ENCODE measurements around the gene SMPDL3A.
A peak's percentile ranks its signal among the peaks of the same experiment; 100 is the strongest.

SMPDL3A gene

DNA sequence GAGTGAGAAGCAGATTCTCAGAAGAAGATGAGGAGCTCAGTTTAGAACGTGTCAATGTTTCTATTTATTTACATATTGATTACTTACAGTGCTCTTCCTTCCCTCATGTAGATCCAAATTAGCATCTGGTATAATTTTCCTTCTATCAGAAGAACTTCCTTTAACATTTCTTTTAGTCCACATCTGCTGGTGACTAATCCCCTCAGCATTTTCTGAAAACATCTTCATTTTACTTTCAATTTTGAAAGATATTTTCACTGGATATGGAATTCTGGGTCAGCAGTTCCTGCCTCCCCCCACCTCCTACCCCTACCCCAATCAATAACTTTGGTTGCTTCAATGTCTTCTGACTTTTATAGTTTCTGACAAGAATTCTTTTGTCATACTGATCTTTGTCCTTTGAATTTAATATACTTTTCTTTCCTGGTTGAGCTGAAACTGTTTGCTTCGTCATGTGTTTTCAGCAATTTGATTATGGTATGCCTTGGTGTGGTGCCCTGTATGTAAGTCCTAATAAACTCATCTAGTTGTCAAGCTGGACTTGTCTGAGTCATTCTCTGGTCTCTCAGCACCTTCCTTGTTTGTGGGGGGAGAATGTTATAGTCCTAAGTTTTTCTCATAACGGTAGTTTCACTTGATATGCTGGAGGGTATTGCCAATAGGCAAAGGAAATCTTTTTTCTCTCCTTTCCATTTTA lies 57.0 kb downstream of the SMPDL3A start:
- H3K36me3 ChIP-seq (ENCODE audit: control insufficient read depth, insufficient read depth, low read length), result no peaks in the 10 kb centered on the region
- no peak for DNase-seq (ENCODE audit: extremely low read depth, insufficient read length)
- TF ChIP-seq, protein P1, sequence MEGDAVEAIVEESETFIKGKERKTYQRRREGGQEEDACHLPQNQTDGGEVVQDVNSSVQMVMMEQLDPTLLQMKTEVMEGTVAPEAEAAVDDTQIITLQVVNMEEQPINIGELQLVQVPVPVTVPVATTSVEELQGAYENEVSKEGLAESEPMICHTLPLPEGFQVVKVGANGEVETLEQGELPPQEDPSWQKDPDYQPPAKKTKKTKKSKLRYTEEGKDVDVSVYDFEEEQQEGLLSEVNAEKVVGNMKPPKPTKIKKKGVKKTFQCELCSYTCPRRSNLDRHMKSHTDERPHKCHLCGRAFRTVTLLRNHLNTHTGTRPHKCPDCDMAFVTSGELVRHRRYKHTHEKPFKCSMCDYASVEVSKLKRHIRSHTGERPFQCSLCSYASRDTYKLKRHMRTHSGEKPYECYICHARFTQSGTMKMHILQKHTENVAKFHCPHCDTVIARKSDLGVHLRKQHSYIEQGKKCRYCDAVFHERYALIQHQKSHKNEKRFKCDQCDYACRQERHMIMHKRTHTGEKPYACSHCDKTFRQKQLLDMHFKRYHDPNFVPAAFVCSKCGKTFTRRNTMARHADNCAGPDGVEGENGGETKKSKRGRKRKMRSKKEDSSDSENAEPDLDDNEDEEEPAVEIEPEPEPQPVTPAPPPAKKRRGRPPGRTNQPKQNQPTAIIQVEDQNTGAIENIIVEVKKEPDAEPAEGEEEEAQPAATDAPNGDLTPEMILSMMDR (IDR thresholded peaks at IDR 0.05; ENCODE audit: insufficient read depth, low read length, poor library complexity, severe bottlenecking), result no peak
- no peaks in the 10 kb centered on the region for H3K27me3 ChIP-seq (replicated peaks; ENCODE audit: control insufficient read depth, insufficient read depth, low read length)
- H3K4me3 ChIP-seq (replicated peaks; ENCODE audit: low read depth, low read length), result no peak overlapping the region

DNA sequence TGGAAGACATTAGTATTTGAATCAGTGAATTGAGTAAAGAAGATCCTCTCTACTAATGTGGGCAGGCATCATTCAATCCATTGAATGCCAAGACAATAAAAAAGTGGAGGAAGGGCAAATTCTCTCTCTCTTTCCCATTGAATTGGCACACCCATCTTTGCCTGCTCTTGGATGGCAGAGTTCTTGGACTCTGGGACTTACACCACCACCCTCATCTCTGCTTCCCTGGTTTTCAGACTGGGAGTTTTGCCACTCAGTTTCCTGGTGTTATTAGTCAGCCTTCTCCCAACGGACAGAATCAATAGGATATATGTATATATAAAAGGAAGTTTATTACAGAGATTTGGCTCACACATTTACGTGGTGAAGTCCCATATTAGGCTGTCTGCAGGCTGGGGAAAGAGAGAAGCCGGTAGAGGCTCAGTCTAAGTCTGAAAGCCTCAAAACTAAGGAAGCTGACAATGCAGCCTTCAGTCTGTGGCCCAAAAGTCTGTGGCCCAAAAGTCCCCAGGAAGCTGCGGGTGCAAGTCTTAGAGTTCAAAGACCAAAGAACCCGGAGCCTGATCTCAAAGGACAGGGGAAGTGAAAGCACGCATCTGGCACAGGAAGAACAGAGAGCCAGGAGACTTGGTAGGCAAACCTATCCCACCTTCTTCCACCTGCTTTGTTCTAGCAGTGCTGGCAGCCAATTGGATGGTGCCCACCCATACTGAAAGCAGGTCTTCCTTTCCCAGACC lies 64.4 kb downstream of the SMPDL3A start:
- TF ChIP-seq, protein P1 (IDR thresholded peaks at IDR 0.05; ENCODE audit: insufficient read depth, low read length, poor library complexity, severe bottlenecking), result no peak
- Histone ChIP-seq H3K27me3 (replicated peaks; ENCODE audit: control insufficient read depth, insufficient read depth, low read length) (no peaks in the 10 kb centered on the region), H3K36me3 (ENCODE audit: control insufficient read depth, insufficient read depth, low read length) (no peaks in the 10 kb centered on the region), H3K4me3 (replicated peaks; ENCODE audit: low read depth, low read length) (no peak overlapping the region)
- DNase-seq (ENCODE audit: extremely low read depth, insufficient read length), result peak; percentile 29

Data from GM06990 (cell line).